AG09319 (cell line): ENCODE data around the gene SMG6.

ENCODE experiments used
- DNase-seq: peaks from one replicate; pipeline ENCODE4 v3.0.0-alpha.2; 2010; ENCODE audit warnings: low read depth; ENCODE audit errors: extremely low read depth
- TF ChIP-seq, protein P1 (sequence below): IDR thresholded peaks from 2 replicates; pipeline ENCODE4 v1.5.1; 2011; ENCODE audit warnings: low read depth, mild to moderate bottlenecking, inconsistent platforms, low read length, moderate library complexity

The SMG6 gene

GRCh38 chr17:2214929-2215615 is 88.5 kb downstream of the SMG6 start:
- DNase-seq: no peak
- TF ChIP-seq, protein P1, sequence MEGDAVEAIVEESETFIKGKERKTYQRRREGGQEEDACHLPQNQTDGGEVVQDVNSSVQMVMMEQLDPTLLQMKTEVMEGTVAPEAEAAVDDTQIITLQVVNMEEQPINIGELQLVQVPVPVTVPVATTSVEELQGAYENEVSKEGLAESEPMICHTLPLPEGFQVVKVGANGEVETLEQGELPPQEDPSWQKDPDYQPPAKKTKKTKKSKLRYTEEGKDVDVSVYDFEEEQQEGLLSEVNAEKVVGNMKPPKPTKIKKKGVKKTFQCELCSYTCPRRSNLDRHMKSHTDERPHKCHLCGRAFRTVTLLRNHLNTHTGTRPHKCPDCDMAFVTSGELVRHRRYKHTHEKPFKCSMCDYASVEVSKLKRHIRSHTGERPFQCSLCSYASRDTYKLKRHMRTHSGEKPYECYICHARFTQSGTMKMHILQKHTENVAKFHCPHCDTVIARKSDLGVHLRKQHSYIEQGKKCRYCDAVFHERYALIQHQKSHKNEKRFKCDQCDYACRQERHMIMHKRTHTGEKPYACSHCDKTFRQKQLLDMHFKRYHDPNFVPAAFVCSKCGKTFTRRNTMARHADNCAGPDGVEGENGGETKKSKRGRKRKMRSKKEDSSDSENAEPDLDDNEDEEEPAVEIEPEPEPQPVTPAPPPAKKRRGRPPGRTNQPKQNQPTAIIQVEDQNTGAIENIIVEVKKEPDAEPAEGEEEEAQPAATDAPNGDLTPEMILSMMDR: no peak

DNA sequence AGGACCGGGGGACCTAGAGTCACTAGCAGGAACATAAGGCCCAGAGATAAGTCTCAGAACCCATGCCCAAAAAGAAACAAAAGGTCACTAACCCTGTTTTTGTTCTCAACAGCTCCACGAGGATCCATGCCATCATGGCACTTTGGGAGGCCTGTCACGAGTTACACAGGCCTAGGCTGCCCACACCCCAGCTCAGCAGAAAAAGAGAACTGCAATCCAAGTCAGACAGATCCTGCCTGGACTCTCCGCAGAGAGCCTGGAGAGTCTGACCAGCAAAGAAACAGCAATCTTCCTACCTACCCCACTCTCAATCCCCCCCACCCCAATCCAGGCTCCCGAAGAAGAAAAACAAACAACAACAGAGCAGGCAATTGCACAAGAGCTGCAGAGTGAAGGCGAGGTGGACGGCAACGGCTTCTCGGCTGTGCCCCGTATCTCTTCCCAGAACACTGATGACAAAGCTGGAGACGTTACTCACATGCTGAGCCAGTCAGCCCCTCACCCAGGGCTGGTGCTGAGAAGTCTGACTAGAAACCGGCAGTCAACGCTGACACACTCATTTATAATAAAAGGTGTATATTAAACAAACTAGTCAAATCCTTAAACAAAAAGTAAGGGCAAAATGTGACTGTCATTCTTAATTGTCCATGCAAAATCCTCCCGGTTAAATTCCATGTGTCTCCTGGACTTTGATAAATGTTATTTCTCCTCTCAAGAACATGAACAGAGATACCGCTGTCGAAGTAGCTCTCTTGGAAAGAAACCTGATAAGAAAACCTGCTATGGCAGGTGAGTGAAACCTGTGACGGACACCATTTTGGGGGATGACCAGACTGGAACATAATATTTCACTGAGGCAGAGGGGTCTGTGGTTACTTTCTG is 89.3 kb downstream of the SMG6 start:
- DNase-seq: no peak
- TF ChIP-seq, protein P1: no peak

- TF ChIP-seq, protein P1: no peak
- no peak for DNase-seq
These were observed 90.2 kb downstream of the SMG6 start for GRCh38 chr17:2213291-2213960.

DNA sequence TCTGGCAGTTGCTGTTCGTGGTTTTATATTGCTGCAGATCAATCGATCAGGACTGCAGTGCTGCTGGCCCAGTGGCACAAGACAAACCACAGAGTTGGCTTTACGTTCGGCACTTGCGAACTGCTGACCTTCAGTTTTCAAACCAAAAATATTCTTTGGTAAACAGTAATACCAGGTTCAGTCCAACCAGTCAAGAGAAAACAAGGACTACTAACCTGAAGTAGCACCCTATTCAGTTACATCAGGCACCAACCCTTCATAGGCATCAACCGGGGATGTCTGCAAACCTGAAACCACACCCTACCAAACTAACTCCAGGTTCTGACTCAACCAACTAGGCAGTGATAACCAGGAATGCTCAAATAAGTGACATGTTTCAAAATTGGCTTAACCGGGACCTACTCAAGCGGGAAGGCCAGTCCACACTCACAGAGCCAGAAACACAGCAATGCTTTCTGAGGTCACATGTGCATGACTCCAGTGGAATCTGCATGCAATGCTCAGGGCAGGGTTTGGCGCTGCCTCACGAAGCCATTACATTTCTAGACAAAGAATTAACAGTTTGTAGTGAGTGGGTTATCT is 91.1 kb downstream of the SMG6 start:
- DNase-seq: peak; percentile 93
- TF ChIP-seq, protein P1: no peak

DNA sequence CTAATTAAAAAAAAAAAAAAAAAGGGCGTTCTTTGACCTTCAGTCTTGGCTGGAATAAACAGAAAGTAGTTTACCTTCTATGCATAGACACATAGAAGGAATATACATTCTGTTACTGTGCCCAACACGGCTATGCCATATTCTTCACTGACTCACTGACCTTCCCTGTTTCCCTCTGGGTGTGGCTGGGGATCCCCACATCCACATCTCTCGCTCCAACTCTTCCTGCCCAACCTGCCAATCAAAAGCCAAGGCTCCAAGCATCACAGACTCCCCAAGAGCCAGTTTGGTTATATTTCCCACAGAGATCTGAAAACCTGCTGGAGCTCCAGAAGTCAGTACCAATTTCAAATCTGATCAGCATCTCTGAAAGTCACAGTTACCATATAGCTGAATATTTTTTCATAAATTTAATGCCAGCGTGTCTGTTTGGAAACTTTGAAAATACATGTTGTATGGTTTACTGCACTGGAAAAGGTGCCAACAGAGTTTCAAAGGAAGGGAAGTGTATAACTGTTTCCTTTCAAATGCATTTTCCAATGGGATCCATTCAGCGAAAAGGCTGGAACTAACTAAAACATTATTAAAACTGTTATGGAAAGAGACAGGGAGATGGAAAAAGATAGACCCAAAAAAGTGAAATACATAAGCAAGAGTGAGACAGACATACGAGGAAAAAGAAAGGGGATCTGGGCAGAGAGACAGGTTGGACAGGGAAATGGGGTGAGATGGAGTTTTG is 91.8 kb downstream of the SMG6 start:
- TF ChIP-seq, protein P1: no peak
- no peak for DNase-seq

GRCh38 chr17:2210726-2211125 is 92.9 kb downstream of the SMG6 start:
- TF ChIP-seq, protein P1: no peak
- DNase-seq: no peak
